A549 (cell line): ENCODE results near the gene NOS1. TPM values are rescaled to one million over a fixed set of nuclear protein-coding genes. Genes with fewer than 3 reads are reported as not detected.
A peak's percentile ranks its signal among the peaks of the same experiment; 100 is the strongest.

ENCODE experiments used
- ATAC-seq, 2 experiments: fragments of 200-7000 bp in 1 of 2; fragments of >200 bp in 1 of 2; cut with Nextera tagmentation in 1 of 2; cut with Tn5 transposase in 1 of 2; 3 replicates each; pipeline versions ENCODE4 v1.8.0 to v1.9.1; 2018 to 2020; ENCODE audit warnings: mild to moderate bottlenecking in 1 of 2, moderate library complexity in 1 of 2
- CTCF ChIA-PET: fragments of 300-600 bp; sonication (Branson Sonifier 250); formaldehyde crosslinking; extraction: SDS; loops from one replicate; lab custom pipeline; 2021; ENCODE audit warnings: antibody characterized with exemption, inconsistent platforms; lab: Yijun Ruan, JAX
- POLR2A ChIA-PET: fragments of 350-600 bp; formaldehyde crosslinking; extraction: SDS; loops from one replicate; lab custom pipeline; 2021; ENCODE audit warnings: antibody characterized with exemption, inconsistent platforms; lab: Yijun Ruan, JAX
- DNase-seq, 2 experiments: peaks; one replicate each; pipeline versions ENCODE4 v3.0.0 to v3.0.0-alpha.2; 2011 to 2016; ENCODE audit warnings: low read depth in 1 of 2, low spot score in 1 of 2
- FAIRE-seq: peaks from 2 replicates; lab custom pipeline; 2011; peaks lifted over from hg19 to GRCh38; lab: Jason Lieb, UNC
- H3K27ac ChIP-seq, 2 experiments: fragments of >200 bp; sonication (Bioruptor Twin); formaldehyde crosslinking; 3 replicates each; pipeline ENCODE4 v1.5.1; 2016 to 2017
- H3K4me1 ChIP-seq: fragments of >200 bp; sonication (Bioruptor Twin); formaldehyde crosslinking; 3 replicates; pipeline ENCODE4 v1.6.1; 2016
- H3K4me2 ChIP-seq: fragments of >200 bp; sonication (Bioruptor Twin); formaldehyde crosslinking; 3 replicates; pipeline ENCODE4 v1.6.1; 2016
- H3K4me3 ChIP-seq: fragments of >200 bp; sonication (Bioruptor Twin); formaldehyde crosslinking; 3 replicates; pipeline ENCODE4 v1.5.1; 2016
- H3K9me3 ChIP-seq: fragments of >200 bp; sonication (Bioruptor Twin); formaldehyde crosslinking; 3 replicates; pipeline ENCODE4 v1.6.1; 2016
- BHLHE40 ChIP-seq: IDR thresholded peaks from 2 replicates; pipeline ENCODE4 v1.6.1; 2012; ENCODE audit warnings: low read depth, low read length, inconsistent platforms
- CBX8 ChIP-seq: fragments of 200-600 bp; sonication (generic); IDR thresholded peaks from 2 replicates; pipeline ENCODE4 v1.6.1; 2016
- CEBPB ChIP-seq, 2 experiments: fragments of >200 bp in 1 of 2; sonication (Bioruptor Twin) in 1 of 2; formaldehyde crosslinking in 1 of 2; IDR thresholded peaks; 2 replicates each; pipeline ENCODE4 v1.6.1; 2012 to 2016
- CHD2 ChIP-seq: fragments of 150-350 bp; IDR thresholded peaks from 2 replicates; pipeline ENCODE4 v1.6.1; 2014; ENCODE audit warnings: low read length; ENCODE audit not compliant: partially characterized antibody
- EP300 ChIP-seq, 2 experiments: fragments of >200 bp; sonication (Bioruptor Twin); formaldehyde crosslinking; IDR thresholded peaks; 2 replicates in 1 of 2; 3 replicates in 1 of 2; pipeline ENCODE4 v1.6.1; 2016 to 2017
- ESRRA ChIP-seq: fragments of 150-350 bp; IDR thresholded peaks from 2 replicates; pipeline ENCODE4 v1.6.1; 2014; ENCODE audit warnings: mild to moderate bottlenecking, low read length, borderline replicate concordance
- FOSL2 ChIP-seq, 2 experiments: fragments of 450-650 bp in 1 of 2; fragments of >200 bp in 1 of 2; sonication (Bioruptor Twin) in 1 of 2; formaldehyde crosslinking; IDR thresholded peaks; 2 replicates each; pipeline versions ENCODE4 v1.5.0 to v1.6.1; 2016 to 2020; ENCODE audit warnings: mild to moderate bottlenecking in 1 of 2, moderate library complexity in 1 of 2
- HMGXB4 ChIP-seq: fragments of 250-450 bp; sonication (Bioruptor Pico); IDR thresholded peaks from 2 replicates; pipeline ENCODE4 v1.5.0; 2021; ENCODE audit warnings: mild to moderate bottlenecking, moderate library complexity, borderline replicate concordance
- HOXB5 ChIP-seq: fragments of 250-450 bp; sonication (Bioruptor Pico); IDR thresholded peaks from 2 replicates; pipeline ENCODE4 v1.5.0; 2020; ENCODE audit warnings: mild to moderate bottlenecking, moderate library complexity
- JUN ChIP-seq, 2 experiments: fragments of >200 bp; sonication (Bioruptor Twin); formaldehyde crosslinking; IDR thresholded peaks; 2 replicates in 1 of 2; 3 replicates in 1 of 2; pipeline ENCODE4 v1.6.1; 2016 to 2017
- KDM5A ChIP-seq: fragments of 200-600 bp; sonication (generic); IDR thresholded peaks from 2 replicates; pipeline ENCODE4 v1.6.1; 2016; ENCODE audit warnings: antibody characterized with exemption, mild to moderate bottlenecking
- MAZ ChIP-seq: fragments of 150-350 bp; IDR thresholded peaks from 2 replicates; pipeline ENCODE4 v1.6.1; 2014; ENCODE audit warnings: antibody characterized with exemption, low read depth, low read length, borderline replicate concordance
- NFE2L2 ChIP-seq: fragments of 150-350 bp; conservative IDR thresholded peaks from 2 replicates; pipeline ENCODE4 v1.6.1; 2014; ENCODE audit warnings: low read length
- PBX3 ChIP-seq: IDR thresholded peaks from 2 replicates; pipeline ENCODE4 v1.6.1; 2012
- RAD21 ChIP-seq, 2 experiments: fragments of >200 bp in 1 of 2; sonication (Bioruptor Twin) in 1 of 2; formaldehyde crosslinking in 1 of 2; IDR thresholded peaks in 1 of 2; conservative IDR thresholded peaks in 1 of 2; 2 replicates in 1 of 2; 3 replicates in 1 of 2; pipeline ENCODE4 v1.6.1; 2012 to 2018; ENCODE audit warnings: inconsistent platforms in 1 of 2
- RARB ChIP-seq: fragments of 250-450 bp; sonication (Bioruptor Pico); IDR thresholded peaks from 2 replicates; pipeline ENCODE4 v1.8.0; 2021; ENCODE audit warnings: mild to moderate bottlenecking, moderate library complexity
- REST ChIP-seq: fragments of 200-600 bp; sonication (generic); IDR thresholded peaks from 2 replicates; pipeline ENCODE4 v1.6.1; 2016; ENCODE audit warnings: antibody characterized with exemption, mild to moderate bottlenecking, moderate library complexity
- RFX5 ChIP-seq: fragments of 450-650 bp; IDR thresholded peaks from 2 replicates; pipeline ENCODE4 v1.7.1; 2014; ENCODE audit warnings: antibody characterized with exemption, mild to moderate bottlenecking, moderate library complexity
- TFCP2L1 ChIP-seq: fragments of 250-450 bp; sonication (Bioruptor Pico); IDR thresholded peaks from 2 replicates; pipeline ENCODE4 v1.5.0; 2021; ENCODE audit warnings: mild to moderate bottlenecking
- TP53 ChIP-seq: fragments of 250-450 bp; sonication (Bioruptor Pico); IDR thresholded peaks from 2 replicates; pipeline ENCODE4 v1.5.0; 2021; ENCODE audit warnings: mild to moderate bottlenecking, moderate library complexity
- ZC3H11A ChIP-seq: fragments of 450-650 bp; IDR thresholded peaks from 2 replicates; pipeline ENCODE4 v1.6.1; 2014; ENCODE audit warnings: antibody characterized with exemption, mild to moderate bottlenecking
- ZNF302 ChIP-seq: fragments of 250-450 bp; sonication (Bioruptor Pico); IDR thresholded peaks from 2 replicates; pipeline ENCODE4 v1.9.0; 2021; ENCODE audit warnings: inconsistent platforms, mild to moderate bottlenecking, moderate library complexity
- WGBS: methylation state at CpG from one replicate; pipeline ENCODE4 v1.1.6; 2017; ENCODE audit errors: missing lambda C conversion rate; 5-methylcytosine and 5-hydroxymethylcytosine counted together
- polyA plus RNA-seq, 4 experiments: library from polyadenylated mRNA; depleted of rRNA in 3 of 4; stranded (reverse); fragments of >200 nt; fragmentation: RNase III in 1 of 4; extraction: RNeasy Plus Mini Kit Qiagen cat#74134 plus additional on column Dnase treatment in 1 of 4; gene quantifications; 2 replicates in 3 of 4; 3 replicates in 1 of 4; pipeline ENCODE4 v1.2.3, GENCODE V29; 2011 to 2017
- TF ChIP-seq, protein P1 (sequence below): IDR thresholded peaks from 2 replicates; pipeline ENCODE4 v1.6.1; 2012
- TF ChIP-seq, protein P2 (sequence below): fragments of 450-650 bp; IDR thresholded peaks from 2 replicates; pipeline ENCODE4 v1.6.1; 2014; ENCODE audit warnings: antibody characterized with exemption

NOS1 gene
- polyA plus RNA-seq, 2 of the 4 experiments (the other 2 are of a cell fraction), result 0.10 to 0.39 TPM

GRCh38 chr12:117408161-117408791, 46.9 kb upstream of the NOS1 start:
- ATAC-seq (peak in 1 of 2 experiments; percentile 56; a peak in 3 of 6 replicates), FAIRE-seq (no peak), DNase-seq (no peak)
- peak overlapping the region; percentile 10; the same call in 1 of the 3 replicates for H3K4me2 ChIP-seq
- ChIA-PET CTCF (interaction anchor here (3.0 kb wide), 1 partner anchor 41 kb away, joined by 11 read pairs; no protein-coding TSS in a partner anchor), POLR2A (no interaction called here)
- whole genome bisulfite sequencing, result 61% methylated on average over 9 of the region's 11 CpGs
- peak overlapping the region; percentile 14 to 48; a peak in 1 of 6 replicates for H3K27ac ChIP-seq
- peaks cover 7% of the 10 kb centered on the region; the same call in 1 of the 3 replicates for H3K4me1 ChIP-seq
- no peak for TF ChIP-seq BHLHE40
- TF ChIP-seq CBX8, result no peak
- TF ChIP-seq RARB (CRISPR knock-in tag), result no peak
- TF ChIP-seq NFE2L2, result no peak
- TF ChIP-seq HMGXB4 (CRISPR knock-in tag), result no peak
- TF ChIP-seq JUN (IDR thresholded peaks at IDR 0.05), result no peak
- TF ChIP-seq KDM5A, result no peak
- no peak for TF ChIP-seq MAZ
- TF ChIP-seq CHD2, result no peak
- no peak for TF ChIP-seq ESRRA
- TF ChIP-seq ZNF302, result no peak
- no peak for TF ChIP-seq CEBPB (IDR thresholded peaks at IDR 0.05)
- no peak for TF ChIP-seq REST
- TF ChIP-seq, protein P1, sequence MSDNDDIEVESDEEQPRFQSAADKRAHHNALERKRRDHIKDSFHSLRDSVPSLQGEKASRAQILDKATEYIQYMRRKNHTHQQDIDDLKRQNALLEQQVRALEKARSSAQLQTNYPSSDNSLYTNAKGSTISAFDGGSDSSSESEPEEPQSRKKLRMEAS, result no peak
- no peak for TF ChIP-seq RFX5
- no peak for TF ChIP-seq ZC3H11A
- H3K9me3 ChIP-seq, result peaks cover 5% of the 10 kb centered on the region; the same call in 2 of the 3 replicates
- H3K4me3 ChIP-seq, result no peak overlapping the region

DNA sequence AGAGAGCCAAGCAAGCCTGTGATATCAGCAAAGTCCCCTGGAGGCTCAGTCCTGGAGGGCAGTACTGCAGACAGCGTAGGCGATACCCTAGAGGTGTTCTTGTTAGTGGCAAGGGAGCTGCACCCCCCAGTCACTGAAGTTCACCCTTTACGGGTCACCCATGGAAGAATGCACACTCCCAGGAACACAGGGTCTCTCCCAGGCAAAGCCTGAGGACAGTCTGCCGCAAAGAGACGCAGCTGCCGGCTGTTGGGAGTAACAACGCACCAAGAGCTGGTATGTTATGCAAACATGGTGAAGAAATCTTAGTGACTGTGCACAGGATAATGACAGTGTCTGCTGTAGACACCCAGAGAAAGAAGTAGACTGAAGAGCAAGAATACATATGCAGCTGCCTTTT, 43.5 kb upstream of the NOS1 start:
- ATAC-seq (peak in 1 of 2 experiments; percentile 19; a peak in 2 of 6 replicates), FAIRE-seq (no peak)

More for the DNA sequence above, 43.5 kb upstream of the NOS1 start:
- ChIA-PET CTCF (interaction anchor here (1.2 kb wide), 1 partner anchor 10 kb away, joined by 4 read pairs; no protein-coding TSS in a partner anchor), POLR2A (interaction anchor here (0.8 kb wide), 1 partner anchor 78 kb away, joined by 3 read pairs; no protein-coding TSS in a partner anchor)
- 41% methylated on average over 7 of the region's 7 CpGs for WGBS
- TF ChIP-seq RAD21 (conservative IDR thresholded peaks at IDR 0.05 in 1 of 2, IDR thresholded peaks at IDR 0.05 in 1 of 2) (no peak), TFCP2L1 (no peak), ZNF302 (no peak), MAZ (no peak), REST (no peak), KDM5A (no peak), PBX3 (no peak), EP300 (IDR thresholded peaks at IDR 0.05) (no peak), TP53 (CRISPR knock-in tag) (no peak), FOSL2 (IDR thresholded peaks at IDR 0.05) (no peak), FOSL2 (CRISPR knock-in tag; IDR thresholded peaks at IDR 0.05) (no peak), HOXB5 (CRISPR knock-in tag) (no peak)
- TF ChIP-seq, protein P2, sequence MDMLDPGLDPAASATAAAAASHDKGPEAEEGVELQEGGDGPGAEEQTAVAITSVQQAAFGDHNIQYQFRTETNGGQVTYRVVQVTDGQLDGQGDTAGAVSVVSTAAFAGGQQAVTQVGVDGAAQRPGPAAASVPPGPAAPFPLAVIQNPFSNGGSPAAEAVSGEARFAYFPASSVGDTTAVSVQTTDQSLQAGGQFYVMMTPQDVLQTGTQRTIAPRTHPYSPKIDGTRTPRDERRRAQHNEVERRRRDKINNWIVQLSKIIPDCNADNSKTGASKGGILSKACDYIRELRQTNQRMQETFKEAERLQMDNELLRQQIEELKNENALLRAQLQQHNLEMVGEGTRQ, result no peak
- no peak overlapping the region for H3K4me2 ChIP-seq
- DNase-seq, result no peak
- H3K4me3 ChIP-seq, result no peak overlapping the region
- peaks cover 5% of the 10 kb centered on the region; the same call in 2 of the 3 replicates for H3K9me3 ChIP-seq
- peaks cover 7% of the 10 kb centered on the region; the same call in 1 of the 3 replicates for H3K4me1 ChIP-seq
- no peak overlapping the region for H3K27ac ChIP-seq
